GM12865 (cell line): ENCODE results near the gene MYMX.

Source experiments
- DNase-seq: peaks from one replicate; pipeline ENCODE4 v3.0.0; 2010; ENCODE audit warnings: low read depth
- H3K4me3 ChIP-seq: 2 replicates; pipeline ENCODE4 v1.5.1; 2011; ENCODE audit warnings: mild to moderate bottlenecking, low read depth, low read length, control low read depth
- TF ChIP-seq, protein P1 (sequence below): IDR thresholded peaks from 2 replicates; pipeline ENCODE4 v1.5.1; 2011; ENCODE audit warnings: low read length, control low read depth, low read depth, inconsistent platforms; ENCODE audit not compliant: insufficient read depth; ENCODE audit errors: missing control alignments

The MYMX gene

DNA sequence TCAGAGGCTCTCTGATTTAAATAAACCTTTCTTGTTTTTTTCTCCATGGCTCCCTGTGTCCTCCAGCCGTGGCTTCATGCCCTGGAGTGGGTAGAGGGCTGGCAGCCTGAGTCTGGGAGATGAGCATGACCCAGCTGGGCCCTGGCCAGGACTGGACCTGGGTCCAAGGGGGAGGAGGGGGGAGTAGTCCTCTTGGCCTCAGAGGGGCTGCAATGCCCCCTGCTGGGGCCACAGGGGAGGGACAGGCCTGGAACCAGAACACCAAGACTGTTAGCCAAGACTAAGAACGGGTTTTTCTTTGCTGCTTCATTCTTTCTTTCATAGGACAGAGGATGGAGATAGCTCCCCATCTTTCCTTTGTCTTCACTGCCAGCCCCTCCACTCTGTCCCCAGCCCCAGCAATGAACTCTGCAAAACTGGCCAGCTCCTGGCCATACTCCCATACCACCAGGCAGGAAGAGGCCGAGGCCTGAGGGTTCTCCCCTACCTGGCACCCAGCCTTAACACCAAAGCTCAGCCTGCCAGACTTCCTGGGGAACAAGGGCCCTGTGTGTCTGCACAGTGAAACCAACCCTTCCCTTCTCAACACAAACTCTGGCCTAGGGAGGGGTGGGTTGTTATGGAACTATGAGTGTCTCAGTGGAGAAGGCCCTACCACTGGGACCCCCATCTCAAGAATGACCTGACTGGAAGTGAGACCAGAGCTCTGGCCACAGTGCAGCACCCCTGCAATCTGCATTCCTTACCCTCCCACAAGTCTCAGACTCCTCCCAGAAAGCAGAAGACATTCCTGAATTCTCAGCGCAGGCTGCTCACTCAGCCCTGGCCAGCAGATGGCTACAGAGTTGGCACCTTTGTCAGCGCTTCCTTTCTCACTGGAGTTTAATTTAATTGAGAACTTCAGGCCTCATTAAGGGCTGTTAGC lies 17.6 kb downstream of the MYMX start:
- no peak overlapping the region for H3K4me3 ChIP-seq
- peak; percentile 49 for DNase-seq
- TF ChIP-seq, protein P1, sequence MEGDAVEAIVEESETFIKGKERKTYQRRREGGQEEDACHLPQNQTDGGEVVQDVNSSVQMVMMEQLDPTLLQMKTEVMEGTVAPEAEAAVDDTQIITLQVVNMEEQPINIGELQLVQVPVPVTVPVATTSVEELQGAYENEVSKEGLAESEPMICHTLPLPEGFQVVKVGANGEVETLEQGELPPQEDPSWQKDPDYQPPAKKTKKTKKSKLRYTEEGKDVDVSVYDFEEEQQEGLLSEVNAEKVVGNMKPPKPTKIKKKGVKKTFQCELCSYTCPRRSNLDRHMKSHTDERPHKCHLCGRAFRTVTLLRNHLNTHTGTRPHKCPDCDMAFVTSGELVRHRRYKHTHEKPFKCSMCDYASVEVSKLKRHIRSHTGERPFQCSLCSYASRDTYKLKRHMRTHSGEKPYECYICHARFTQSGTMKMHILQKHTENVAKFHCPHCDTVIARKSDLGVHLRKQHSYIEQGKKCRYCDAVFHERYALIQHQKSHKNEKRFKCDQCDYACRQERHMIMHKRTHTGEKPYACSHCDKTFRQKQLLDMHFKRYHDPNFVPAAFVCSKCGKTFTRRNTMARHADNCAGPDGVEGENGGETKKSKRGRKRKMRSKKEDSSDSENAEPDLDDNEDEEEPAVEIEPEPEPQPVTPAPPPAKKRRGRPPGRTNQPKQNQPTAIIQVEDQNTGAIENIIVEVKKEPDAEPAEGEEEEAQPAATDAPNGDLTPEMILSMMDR = peak; percentile 78

DNA sequence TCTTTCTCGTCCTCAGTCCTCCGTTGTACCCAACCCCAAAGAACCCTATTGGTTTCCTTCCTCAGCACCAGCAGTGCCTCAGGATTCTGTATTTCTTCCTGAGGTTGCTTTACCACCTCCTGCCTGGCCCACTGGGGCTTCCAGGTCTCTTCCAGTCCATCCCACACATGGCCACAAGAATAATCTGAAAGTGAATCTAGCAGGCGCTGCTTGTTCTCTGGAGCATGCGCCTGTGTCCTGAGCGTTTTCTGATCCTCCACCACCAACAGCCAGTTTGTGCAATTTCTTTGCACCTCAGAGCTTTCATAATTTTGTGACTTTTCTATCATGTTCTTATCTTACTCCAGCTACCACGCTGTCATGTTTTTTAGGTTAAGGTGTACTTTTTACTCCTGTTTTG lies 18.5 kb downstream of the MYMX start:
- no peak overlapping the region for H3K4me3 ChIP-seq
- no peak for DNase-seq
- TF ChIP-seq, protein P1 = no peak

DNA sequence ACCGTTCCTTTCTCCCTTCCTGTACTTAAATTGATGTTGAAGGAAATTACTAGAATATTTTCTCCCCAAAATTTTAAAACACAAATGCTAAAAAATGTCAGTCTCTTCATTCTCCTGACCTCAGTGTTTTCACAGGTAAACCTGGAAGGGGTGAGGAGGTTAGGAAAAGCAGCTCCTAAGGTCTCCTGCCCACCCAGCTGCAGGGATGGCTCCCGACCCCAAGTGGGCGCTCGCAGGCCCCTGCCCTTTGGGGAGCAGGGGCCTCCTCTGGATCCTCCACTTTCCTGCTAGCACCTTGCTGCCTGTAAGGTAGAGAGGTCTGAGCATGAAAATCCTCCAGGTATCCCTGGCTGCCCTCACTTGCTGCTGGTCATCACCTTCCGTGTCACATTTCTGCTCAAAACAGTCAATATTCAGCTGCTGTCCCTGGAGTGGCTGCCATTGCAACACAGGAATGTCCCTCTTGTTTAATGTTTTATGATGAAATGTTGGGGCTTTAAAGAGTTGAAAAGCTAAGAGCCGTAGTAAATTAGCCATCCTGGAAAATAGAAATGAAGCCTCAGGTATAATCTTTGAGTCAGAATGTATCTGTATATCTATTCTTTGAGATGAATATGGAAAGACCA lies 19.3 kb downstream of the MYMX start:
- no peak for DNase-seq
- TF ChIP-seq, protein P1 = no peak
- no peak overlapping the region for H3K4me3 ChIP-seq

DNA sequence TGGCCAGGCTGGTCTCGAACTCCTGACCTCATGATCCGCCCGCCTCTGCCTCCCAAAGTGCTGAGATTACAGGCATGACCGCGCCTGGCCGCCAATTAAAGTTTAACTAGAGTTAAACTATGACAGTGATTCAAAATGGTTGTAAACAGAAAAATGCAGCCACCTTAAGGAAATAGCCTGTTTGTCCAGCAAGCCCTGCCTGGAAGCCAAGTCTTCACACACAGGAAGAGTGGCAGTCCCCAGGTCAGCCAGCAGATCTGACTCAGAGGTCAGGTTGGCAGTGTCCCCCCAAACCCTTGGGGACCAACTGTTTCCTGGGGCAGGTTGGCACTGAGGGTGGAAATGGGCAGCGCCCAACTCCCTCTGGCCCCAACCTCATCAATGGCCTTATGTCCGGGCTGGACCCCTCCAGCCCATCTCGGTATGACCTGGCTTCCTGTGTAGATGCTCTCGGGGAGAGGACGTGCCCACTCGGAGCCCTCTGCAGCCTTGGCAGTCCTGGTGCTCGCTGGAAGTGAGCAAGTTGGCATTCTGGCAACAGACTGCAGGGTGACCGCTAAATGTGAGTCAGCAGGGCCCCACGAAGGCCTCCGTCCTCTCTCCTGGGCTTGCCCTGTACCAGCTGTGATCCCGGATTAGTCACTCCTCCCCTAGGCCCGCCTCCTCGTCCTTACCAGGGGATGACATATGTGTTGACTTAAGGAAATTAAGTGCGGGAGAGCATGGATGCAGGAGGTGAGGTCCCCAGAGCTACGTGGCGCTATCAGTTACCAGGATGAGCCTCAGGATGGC lies 20.5 kb downstream of the MYMX start:
- TF ChIP-seq, protein P1 = no peak
- peak; percentile 74 for DNase-seq
- H3K4me3 ChIP-seq = peak overlapping the region; percentile 71

DNA sequence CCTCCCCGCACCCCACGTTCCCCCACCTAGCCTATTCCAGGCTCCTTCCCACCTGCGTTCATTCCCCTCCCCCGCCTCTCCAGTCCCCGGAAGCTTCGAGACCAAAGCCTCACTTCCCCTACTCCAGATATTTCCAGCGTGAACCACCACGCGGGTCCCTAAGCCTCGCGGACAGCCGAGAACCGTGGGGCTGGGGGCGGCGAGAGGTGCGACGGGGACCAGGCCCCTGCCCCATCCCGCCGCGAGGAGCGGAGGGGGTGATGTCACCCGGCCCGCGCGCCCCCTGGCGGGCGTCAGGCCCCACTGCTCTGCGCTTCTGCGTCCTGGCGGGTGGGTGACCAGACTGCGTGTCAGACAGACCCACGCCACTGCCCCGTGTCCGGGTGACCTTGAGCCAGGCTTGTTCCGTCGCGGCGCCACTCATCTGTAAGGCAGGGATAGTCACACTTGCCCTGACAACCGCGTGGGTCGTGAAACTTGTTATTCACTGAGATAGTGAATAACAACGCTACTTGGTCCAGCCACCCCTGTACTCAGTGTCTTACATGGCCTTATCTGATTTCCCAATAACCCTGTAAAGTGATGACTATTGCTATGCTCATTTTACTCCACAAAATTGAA lies 21.2 kb downstream of the MYMX start:
- TF ChIP-seq, protein P1 = peak; percentile 94
- peak overlapping the region; percentile 71 for H3K4me3 ChIP-seq
- peak; percentile 80 for DNase-seq

DNA sequence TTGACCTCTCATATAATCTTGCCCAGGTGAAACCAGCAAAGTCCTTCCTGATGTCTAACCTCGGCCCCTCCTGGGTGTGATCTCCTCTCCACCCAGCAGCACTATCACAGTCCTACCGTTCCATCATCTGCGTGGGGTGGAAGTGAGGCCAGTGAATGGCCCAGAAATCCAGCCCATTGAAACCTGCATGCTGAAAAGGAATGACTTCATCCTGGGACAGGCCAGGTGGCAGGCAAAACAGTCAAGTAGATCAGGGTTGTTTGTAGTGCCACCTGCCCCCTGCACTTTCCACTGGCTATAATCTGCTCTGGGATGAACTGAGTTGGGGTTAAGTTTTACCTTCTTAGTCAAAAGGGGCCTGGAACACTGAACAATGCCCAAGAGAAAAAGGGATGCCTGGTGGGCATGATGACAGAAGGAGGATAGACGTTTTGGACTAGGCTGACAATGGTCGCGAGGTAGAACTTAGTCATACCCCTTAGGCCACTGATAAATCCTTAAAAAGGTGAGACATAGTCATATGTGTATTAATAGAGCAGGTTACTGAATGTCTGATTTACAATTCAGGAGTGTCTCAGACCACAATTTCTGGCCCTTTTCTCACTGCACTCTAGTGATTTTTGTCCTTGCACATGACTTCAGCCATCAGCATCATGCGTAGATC lies 22.1 kb downstream of the MYMX start:
- H3K4me3 ChIP-seq = no peak overlapping the region
- TF ChIP-seq, protein P1 = no peak
- no peak for DNase-seq
